ENCODE results near the gene ZSCAN2.
"Not testable (repeated sequence)": the region's sequence is repeated elsewhere in the genome, so short reads cannot be mapped to it uniquely, and the experiment has no call there.

The ZSCAN2 gene

DNA sequence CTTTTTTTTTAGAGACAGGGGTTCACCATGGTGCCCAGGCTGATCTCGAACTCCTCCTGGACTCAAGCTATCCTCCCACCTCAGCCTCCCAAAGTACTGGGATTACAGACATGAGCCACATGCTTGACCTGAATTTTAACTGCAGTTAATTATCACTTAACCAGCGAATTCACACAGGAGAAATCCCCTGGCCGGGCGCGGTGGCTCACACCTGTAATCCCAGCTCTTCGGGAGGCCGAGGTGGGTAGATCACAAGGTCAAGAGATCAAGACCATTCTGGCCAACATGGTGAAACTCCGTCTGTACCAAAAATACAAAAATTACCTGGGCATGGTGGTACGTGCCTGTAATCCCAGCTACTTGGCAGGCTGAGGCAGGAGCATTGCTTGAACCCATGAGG is 41.1 kb downstream of the ZSCAN2 start:
- DNase-seq (ENCODE audit: low read depth in 2 of 2): not testable (repeated sequence)

DNA sequence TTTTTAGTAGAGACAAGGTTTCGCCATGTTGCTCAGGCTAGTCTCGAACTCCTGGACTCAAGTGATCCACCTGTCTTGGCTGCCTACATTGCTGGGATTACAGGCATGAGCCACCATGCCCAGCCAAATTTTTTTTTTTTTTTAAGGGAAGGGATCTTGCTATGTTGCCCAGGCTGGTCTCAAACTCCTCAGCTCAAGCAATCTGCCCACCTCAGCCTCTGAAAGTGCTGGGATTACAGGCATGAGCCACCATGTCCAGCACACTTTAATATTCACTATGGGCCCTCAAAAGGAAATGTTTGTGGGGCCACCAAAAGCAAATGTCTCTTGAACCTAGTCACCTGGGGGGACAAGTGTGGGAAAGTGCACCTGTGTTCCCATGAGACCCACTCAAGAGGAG is 41.8 kb downstream of the ZSCAN2 start:
- not testable (repeated sequence) for DNase-seq (ENCODE audit: low read depth in 2 of 2)

DNA sequence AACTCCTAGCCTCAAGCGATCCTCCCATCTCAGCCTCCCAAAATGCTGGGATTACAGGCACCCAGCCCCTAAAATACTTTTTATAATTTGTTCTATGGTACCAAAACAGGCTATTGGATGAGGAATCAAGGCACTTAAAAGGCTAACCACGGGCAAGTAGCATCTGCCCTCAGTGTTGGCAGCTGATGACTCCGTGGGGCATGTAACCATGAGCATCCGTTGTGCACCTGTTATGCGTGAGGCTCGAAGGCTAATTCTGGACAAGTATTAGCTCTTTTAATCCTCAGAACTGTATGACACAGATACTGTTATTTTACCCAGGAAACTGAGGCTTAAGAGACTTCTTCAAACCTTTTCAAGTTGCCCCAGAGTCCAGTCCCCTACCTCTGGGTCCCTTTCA is 43.0 kb downstream of the ZSCAN2 start:
- no peak for DNase-seq (ENCODE audit: low read depth in 2 of 2)

DNA sequence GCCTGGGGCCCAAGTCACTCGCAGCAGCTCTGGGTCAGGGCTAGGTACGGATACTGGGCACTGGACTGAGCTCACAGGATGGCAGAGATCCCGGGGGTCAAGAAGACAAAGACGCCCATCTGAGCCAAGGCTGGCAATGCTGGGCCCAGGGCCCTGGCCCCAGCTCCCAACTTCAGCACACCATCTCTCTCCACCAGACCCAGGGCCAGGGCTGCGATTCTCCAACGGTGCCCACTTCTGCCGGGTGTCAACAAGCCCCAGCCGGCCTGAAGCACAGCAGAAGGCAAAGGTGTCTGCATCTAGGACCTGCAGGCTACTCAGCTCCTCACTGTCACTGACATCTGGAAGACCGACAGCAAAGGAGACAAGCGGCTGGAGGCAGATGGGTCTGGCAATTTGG is 44.7 kb downstream of the ZSCAN2 start:
- no peak for DNase-seq (ENCODE audit: low read depth in 2 of 2)

DNA sequence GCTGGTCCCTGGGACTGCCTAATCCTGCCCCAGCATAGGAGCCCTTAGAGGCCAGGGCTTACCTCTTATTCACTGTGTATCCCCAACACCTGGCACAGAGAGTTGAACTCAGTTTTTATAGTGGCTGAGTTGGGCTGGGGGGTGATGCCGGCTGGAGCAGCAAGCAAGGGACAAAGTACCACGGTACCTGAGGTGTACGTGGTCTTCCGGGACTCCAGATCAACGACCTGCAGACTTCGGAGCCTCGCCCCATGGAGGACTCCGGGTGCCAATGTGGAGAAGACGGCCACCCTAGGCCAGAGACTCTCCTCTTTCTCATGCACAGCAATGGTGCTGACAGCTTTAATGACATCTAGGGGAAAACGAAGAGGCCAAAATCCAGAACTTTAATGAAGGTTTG is 45.2 kb downstream of the ZSCAN2 start:
- no peak for DNase-seq (ENCODE audit: low read depth in 2 of 2)

DNA sequence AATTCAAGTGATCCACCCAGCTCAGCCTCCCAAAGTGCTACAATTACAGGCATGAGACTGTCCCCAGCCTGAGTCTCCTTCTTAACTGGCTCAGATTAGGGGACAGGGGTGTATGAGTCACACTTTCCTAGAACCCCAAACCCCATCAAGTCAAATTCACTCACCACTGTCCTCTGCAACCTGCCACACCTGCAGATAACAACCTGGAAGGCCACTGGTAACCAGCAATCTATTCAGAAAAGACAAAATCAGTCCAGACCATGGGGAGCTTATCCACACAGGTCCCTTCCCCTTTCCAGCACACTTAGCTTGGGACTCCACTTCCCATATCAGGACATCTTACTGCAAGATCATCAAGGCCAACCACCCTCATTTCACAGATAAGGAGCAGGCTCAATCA is 46.9 kb downstream of the ZSCAN2 start:
- no peak for DNase-seq (ENCODE audit: low read depth in 2 of 2)

DNA sequence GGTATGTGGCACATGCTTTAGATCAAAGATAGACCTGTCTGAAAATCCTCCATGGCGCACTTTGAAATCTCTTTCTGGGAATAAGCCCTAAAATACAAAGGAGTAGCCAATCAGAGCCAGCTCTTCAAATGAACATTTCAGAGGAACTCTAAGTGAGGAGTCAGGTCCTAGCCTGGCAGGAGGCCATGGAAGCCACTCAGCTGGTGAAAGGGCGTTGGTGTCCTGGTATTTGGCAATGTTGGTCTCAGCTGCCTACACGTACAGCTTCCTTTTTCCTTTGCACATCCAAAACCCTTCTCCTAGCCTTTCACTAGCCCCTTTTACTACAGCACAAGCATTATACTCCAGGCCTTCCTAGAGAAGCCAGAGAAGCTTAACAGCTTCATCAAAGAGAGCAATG is 47.7 kb downstream of the ZSCAN2 start:
- no peak for DNase-seq (ENCODE audit: low read depth in 2 of 2)

DNA sequence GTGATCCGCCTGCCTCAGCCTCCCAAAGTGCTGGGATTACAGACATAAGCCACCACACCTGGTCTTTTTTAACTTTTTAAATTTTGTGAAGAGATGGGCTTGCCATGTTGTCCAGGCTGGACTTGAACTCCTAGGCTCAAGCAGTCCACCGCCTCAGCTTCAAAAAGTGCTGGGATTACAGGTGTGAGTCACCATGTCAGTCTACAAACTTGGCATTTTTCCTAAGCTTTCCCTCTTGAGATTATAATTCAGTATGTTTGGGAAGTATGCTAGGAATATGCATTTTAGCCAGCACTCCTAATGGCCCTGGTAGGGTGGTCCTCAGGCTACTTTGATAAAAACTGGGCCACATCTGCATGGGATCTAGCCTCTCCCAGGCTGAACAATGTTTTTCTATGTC is 48.9 kb downstream of the ZSCAN2 start:
- no peak for DNase-seq (ENCODE audit: low read depth in 2 of 2)

DNA sequence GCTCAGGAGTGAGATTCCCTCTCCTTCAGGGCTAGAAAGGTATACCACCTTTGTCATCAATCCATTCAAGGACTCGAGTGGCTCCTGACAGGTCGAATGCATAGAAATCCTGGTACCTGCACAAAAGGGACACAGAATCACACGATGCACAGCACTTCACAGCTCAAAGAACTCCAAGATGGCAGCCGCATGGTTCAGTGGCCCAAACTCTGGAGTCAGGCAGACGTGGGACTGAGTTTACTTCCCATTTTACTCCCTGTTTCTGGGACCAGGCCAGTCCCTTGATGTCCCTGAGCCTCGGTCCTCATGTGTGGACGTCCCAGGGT is 52.7 kb downstream of the ZSCAN2 start:
- no peak for DNase-seq (ENCODE audit: low read depth in 2 of 2)

DNA sequence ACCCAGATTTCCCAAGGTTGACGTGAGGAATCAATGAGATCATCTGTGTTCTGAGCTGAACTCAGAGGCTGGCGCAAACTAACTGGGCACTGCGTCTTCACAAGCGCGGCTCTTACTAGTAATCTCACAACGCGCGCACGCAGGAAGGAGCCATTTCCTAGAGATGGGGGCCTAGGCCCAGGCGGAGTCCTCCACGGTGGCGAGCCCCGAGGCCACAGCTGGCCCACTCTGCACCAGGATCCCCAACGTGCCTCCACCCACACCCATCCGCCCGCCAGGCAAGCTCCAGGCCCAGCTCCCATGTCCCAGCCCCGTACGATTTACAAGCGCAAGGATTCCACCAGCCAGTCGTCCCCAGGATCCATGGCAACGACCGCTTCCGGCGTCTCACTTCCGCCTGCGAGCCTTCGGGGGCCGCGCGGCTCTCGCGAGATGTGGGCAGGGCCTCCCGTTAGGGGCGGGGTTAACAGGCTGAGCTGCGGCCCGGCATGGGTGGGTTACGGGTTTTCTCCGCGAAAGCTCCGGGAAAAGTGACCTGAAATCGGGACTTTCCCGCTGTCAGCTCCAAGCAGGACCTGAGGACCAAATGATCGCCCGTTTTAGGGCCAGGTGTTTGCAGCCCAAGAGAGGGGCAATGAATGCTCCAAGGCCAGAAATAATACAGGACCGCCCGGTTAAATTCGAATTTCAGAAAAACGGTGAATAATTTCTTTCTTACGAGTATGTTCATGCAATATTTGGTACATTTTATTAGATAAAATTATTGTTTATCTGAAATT is 53.3 kb downstream of the ZSCAN2 start, which contains the start of gene WDR73:
TSS of gene WDR73 (minus strand) at position 374 of the 779 bp plus-strand sequence. CDS start at position 365, 9 bp downstream.
- DNase-seq (ENCODE audit: low read depth in 2 of 2): peak; percentile 84 to 88

DNA sequence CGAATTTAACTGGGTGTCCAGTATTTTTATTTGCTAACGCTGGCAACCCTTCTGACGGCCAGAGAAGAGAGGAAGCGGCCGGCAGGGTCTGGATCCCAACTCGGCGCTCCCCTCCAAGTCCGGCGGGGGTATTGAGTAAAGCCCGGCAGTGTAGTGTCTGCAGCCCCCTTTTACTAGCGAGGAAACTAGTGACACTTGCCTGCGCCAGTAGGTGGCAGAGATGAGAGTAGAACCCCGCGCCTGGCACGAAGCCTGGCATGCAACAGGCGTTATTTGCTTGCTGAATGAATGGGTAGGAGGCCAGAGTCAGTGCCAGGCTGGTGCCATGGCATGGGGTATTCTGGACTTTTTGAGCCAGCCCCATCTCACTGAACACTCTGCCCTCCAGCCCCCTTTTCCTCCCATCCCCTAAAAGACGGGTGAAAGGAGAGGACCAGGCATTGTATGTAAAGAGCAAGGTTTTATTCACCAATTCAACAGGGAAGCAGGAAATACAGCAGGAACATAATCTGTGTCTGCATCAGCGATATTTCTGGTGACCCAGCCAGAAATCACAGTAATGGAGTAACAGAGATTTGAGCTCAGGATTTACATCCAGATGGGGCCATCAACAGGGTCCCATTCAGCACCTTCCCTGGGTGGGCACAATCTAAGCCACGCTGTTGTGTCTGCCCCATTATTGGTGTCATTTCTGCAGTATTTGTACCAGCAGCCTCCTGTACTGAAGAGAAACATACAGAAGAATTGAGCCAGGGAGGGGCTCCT is 54.1 kb downstream of the ZSCAN2 start:
- peak; percentile 56 to 61 for DNase-seq (ENCODE audit: low read depth in 2 of 2)

DNA sequence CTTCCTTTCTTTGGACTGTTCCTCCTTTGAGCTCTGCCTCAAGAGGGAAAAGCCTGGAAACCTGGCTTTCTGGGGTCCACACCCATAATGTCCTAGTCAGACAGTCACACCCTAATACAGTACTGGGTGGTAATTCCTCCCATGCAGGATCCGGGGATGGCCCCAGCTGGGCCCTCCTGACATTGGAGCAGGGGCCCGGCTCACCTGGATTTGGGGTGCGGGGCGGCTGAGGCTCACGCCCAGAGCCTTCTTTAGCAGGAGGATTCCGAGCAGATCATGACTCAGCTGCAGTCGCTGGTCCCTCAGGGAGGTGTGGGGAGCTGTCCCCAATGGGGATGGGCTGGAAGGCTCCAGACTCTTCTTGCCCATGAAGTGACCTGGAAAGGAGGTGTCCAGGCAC is 56.2 kb downstream of the ZSCAN2 start:
- no peak for DNase-seq (ENCODE audit: low read depth in 2 of 2)

DNA sequence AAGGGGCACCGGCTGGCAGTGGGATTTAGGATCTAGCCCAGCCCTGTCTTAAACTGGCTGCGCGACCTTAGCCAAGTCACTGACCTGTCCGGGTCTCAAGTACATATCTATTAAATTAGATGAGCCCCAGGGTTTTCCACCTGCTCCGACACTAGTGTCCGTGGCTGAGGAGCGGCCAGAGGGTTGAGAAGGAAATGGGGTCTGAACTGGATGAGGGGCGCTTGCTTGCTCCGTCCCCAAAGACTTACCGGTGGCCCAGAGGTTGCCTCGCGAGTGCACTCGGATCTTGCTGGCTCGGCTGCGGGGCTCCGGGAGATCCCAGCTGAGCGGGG is 56.9 kb downstream of the ZSCAN2 start:
- DNase-seq (ENCODE audit: low read depth in 2 of 2): no peak

DNA sequence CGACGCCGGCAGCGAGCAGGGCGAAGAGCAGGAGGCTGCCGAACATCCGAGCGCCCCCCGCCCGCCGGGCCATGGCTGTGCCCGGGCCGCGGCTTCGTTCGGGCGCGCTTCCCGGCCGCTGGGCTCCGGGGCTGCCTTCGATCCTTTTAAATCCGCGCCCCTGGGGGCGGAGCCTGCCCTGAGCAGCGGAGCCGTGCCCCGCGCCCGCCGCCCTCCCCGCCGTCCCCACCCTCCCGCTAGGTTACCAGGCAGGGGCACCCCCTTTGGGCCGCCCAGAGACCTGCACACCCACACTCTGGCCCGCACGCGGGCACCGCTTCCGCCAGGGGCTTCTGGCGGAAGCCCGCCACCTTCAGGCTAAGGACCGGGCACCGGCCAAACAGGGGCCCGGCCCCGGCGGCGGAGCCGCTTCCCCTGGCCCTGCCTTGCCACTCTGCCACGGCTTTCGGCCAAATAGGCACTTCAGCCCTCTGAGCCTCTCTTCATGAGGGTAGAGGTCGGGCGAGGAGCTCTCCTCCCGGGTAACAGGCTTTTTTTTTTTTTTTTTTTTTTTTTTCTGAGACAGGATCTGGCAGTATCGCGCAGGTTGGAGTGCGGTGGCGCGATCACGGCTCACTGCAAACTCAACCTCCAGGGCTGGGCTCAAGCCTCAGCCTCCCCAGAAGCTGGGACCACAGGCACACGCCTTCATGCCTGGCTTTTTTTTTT is 57.4 kb downstream of the ZSCAN2 start, which contains the start of gene NMB:
TSS of gene NMB (minus strand) at position 120 of the 708 bp plus-strand sequence. CDS start at position 73, 47 bp downstream.
- DNase-seq (ENCODE audit: low read depth in 2 of 2): peak in 1 of 2 experiments; percentile 24

DNA sequence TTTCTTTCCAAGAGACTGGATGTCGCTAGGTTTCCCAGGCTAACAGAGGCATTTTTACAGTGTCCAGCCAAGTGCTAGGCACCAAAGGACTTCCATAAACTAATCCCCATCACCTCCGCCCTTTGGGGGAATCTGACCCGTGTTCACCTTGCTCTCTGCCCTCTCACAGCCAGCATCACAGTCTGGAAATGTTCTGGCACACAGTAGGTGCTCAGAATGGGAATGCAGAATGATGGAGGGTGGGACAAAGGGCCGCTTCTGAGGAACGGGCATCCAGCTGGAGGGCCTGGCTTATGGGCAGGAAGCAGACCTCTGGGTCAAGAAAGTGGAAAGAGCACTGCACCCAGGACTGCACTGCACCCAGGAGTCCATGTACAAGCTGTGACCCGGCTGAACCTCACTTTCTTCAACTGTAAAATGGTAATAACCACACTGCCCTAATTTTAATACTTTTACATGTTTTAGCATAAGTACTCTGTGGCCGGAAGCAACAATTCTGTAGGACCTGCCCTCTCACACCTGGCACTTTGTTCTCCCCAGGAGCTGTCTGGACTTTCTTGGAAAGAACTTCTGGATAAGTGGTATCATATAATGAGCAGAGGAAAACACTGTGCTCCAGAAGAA is 58.1 kb downstream of the ZSCAN2 start:
- DNase-seq (ENCODE audit: low read depth in 2 of 2): no peak

DNA sequence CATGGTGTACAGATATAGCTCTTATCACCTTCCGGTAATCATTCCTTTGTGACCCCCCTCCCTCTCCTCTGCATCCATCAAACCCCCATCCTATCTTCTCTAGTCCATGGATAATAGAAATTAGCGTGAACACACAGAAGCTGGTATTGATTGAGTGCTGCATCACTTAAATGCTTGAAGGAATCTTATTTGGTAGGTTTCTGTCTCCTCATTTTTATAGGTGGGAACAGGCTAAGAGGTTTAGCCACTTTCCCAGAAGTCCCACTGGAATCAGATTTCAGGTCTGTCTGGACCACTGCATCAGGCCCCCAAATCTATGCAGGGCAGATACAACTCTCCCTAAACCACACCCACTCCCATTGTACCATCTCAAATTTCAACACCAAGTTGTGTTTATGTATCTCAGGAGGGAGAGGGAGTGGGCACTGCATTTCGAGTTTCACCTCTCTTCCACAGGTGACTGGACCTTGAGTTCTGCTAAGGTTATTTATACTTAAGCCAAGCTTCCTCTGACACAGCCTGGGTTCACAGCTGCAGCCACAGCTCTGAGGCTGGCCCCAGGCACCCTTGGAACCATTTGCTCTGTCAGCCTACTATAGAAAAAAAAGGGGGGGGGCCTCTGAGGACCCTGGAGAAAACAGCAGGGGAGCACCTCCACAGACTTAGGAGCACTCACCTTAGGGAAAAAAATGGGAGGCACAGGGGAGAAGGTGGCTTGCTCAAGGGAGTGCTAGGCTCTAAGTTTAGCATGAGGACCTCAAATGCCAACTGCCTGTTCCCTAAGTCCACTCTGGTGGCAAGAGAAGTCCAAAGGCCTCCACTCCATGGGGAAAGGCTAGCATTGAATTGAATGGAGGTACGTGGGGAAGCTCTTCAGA is 59.3 kb downstream of the ZSCAN2 start:
- no peak for DNase-seq (ENCODE audit: low read depth in 2 of 2)

DNA sequence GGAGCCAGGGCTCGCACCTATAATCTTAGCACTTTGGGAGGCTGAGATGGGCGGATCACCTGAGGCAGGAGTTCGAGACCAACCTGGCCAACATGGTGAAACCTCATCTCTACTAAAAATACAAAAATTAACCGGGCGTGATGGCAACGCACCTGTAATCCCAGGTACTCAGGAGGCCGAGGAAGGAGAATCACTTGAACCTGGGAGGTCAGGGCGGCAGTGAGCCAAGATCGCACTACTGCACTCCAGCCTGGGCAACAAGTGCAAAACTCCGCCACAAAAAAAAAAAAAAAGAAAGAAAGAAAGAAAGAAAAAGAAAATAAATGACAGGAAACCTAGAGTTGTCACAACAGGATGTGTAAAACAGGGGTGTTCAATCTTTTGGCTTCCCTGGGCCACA is 60.2 kb downstream of the ZSCAN2 start:
- DNase-seq (ENCODE audit: low read depth in 2 of 2): no peak

DNA sequence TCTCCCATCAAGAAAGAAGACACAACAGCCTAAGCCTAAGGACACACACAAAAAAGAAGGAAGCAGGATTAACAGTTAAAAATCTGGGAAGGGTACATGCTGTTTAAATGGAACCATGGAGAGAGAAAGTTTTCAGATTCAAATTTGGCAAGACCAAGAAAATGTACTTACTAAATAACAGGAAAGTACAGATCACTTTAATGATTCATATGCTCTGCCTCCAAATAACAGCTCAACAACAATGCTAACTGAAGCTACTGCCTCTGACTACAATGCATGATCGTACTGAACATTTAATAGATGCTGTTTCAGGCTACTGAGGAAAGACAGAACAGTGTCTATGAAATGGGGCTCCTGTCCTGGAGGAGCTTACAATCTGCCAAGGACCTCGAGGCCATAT is 65.6 kb downstream of the ZSCAN2 start:
- no peak for DNase-seq (ENCODE audit: low read depth in 2 of 2)

DNA sequence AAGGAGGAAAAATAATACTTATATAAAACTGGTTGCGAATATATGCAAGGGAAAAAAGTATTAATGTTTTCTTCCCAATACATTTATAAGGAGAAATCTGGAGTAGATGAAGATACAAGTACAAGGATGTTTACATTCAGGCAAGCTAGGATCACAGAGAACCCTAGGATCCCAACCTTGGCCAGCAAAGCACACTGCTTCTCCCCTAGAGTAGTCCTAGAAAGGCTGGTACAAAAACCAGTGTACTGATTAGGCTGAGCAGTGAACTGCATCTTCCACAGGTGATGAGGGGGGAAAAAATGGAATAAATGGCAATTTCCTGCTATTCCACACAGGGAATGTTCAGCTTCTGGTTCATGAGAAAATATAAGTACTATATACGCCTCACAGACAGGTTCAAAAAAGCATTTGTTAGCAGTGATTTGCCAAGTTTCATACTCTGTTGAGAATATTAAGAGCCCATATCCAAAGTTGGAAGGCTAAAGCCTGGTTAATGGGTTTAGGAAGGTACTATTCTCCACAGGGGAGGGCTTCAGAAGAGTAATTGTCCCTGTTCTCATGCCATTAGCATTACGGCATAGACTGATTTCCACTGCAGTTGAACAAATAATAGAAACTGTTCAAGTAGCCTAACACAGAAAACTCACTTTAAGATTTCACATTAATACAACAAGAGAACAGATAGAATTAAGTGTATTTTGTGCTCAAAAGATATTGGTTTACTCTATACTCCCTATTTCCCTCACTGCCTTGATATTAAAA is 67.6 kb downstream of the ZSCAN2 start:
- no peak for DNase-seq (ENCODE audit: low read depth in 2 of 2)

DNA sequence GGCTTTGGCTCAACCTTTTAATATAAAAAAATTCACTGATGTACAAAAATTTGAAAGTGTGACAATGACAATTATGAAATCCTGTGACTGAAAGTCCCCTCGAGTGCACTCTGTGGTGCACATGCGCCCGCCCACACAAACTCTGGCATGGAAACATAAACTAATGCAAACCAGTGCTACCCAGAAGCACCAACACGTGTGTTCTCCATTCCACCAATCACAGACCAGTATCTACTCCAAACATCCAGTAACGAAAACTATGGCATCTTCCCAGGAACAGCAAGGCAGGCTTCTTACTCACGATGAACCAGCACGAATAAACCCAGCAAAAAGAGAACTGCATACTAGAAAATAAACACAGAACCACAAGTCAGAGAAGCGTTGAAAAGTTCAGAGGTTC is 68.9 kb downstream of the ZSCAN2 start:
- DNase-seq (ENCODE audit: low read depth in 2 of 2): peak in 1 of 2 experiments; percentile 15

Measured in fibroblast of skin of left quadriceps (primary cell).